Astrocyte (in vitro differentiated cells and primary cell): ENCODE measurements around the gene MTARC2. TPM values are rescaled to one million over a fixed set of nuclear protein-coding genes. Genes with fewer than 3 reads are reported as not detected.

ENCODE experiments used
- DNase-seq: peaks from one replicate; pipeline ENCODE4 v3.0.0-alpha.2; 2010; ENCODE audit warnings: low read depth
- FAIRE-seq: peaks from 2 replicates; lab custom pipeline; 2011; peaks lifted over from hg19 to GRCh38; lab: Jason Lieb, UNC
- H2AFZ ChIP-seq: 2 replicates; pipeline ENCODE4 v1.6.0; 2012; ENCODE audit warnings: low read depth, low read length, inconsistent platforms
- H3K27ac ChIP-seq: 2 replicates; pipeline ENCODE4 v1.5.1; 2011; ENCODE audit warnings: low read depth, low read length, inconsistent platforms
- H3K27me3 ChIP-seq: 2 replicates; pipeline ENCODE4 v1.6.0; 2011; ENCODE audit warnings: low read length, inconsistent platforms; ENCODE audit not compliant: insufficient read depth
- H3K36me3 ChIP-seq: 2 replicates; pipeline ENCODE4 v1.5.1; 2011; ENCODE audit warnings: low read length, inconsistent platforms; ENCODE audit not compliant: insufficient read depth
- H3K4me1 ChIP-seq: 2 replicates; pipeline ENCODE4 v1.5.1; 2011; ENCODE audit warnings: low read length, inconsistent platforms; ENCODE audit not compliant: insufficient read depth
- H3K4me2 ChIP-seq: 2 replicates; pipeline ENCODE4 v1.6.0; 2012; ENCODE audit warnings: low read length, inconsistent platforms
- H3K4me3 ChIP-seq: 2 replicates; pipeline ENCODE4 v1.5.1; 2011; ENCODE audit warnings: low read depth, mild to moderate bottlenecking, low read length, inconsistent platforms; ENCODE audit not compliant: insufficient read depth
- H3K79me2 ChIP-seq: 2 replicates; pipeline ENCODE4 v1.6.0; 2012; ENCODE audit warnings: mild to moderate bottlenecking, low read length, inconsistent platforms; ENCODE audit not compliant: insufficient read depth
- H3K9ac ChIP-seq: 2 replicates; pipeline ENCODE4 v1.6.0; 2012; ENCODE audit warnings: mild to moderate bottlenecking, low read length, inconsistent platforms
- H3K9me3 ChIP-seq: 2 replicates; pipeline ENCODE4 v1.5.1; 2012; ENCODE audit warnings: low read depth, mild to moderate bottlenecking, low read length, inconsistent platforms; ENCODE audit not compliant: insufficient read depth
- H4K20me1 ChIP-seq: 2 replicates; pipeline ENCODE4 v1.6.0; 2012; ENCODE audit warnings: low read length, inconsistent platforms; ENCODE audit not compliant: insufficient read depth
- H3K27ac Mint-ChIP-seq: one replicate; pipeline ENCODE4 v1.8.0; 2021; ENCODE audit warnings: mild to moderate bottlenecking, mixed read lengths; ENCODE audit not compliant: unreplicated experiment
- H3K27me3 Mint-ChIP-seq: one replicate; pipeline ENCODE4 v1.8.0; 2021; ENCODE audit warnings: low read depth, mixed read lengths; ENCODE audit not compliant: unreplicated experiment
- H3K36me3 Mint-ChIP-seq: one replicate; pipeline ENCODE4 v1.8.0; 2021; ENCODE audit warnings: low read depth, mixed read lengths; ENCODE audit not compliant: unreplicated experiment
- H3K4me1 Mint-ChIP-seq: one replicate; pipeline ENCODE4 v1.8.0; 2021; ENCODE audit warnings: low read depth, mixed read lengths; ENCODE audit not compliant: unreplicated experiment
- H3K4me3 Mint-ChIP-seq: one replicate; pipeline ENCODE4 v1.8.0; 2021; ENCODE audit warnings: mild to moderate bottlenecking, moderate library complexity, mixed read lengths; ENCODE audit not compliant: unreplicated experiment
- H3K9me3 Mint-ChIP-seq: one replicate; pipeline ENCODE4 v1.8.0; 2021; ENCODE audit warnings: mild to moderate bottlenecking, mixed read lengths; ENCODE audit not compliant: unreplicated experiment
- CTCF ChIP-seq: IDR thresholded peaks from 2 replicates; pipeline ENCODE4 v1.5.1; 2011; ENCODE audit warnings: low read depth, mild to moderate bottlenecking, inconsistent platforms, low read length, moderate library complexity; ENCODE audit not compliant: insufficient read depth
- EZH2 ChIP-seq: IDR thresholded peaks from 2 replicates; pipeline ENCODE4 v1.6.1; 2012; ENCODE audit warnings: mild to moderate bottlenecking, low read length, inconsistent platforms; ENCODE audit not compliant: insufficient read depth
- total RNA-seq: library from RNA; stranded (reverse); gene quantifications from 2 replicates; pipeline ENCODE4 v1.2.1, GENCODE V29; 2021

MTARC2 gene
- total RNA-seq, 1 donor from 2014 or later, result 3.1 TPM

GRCh38 chr1:220761688-220762427 lies 13.7 kb downstream of the MTARC2 start:
- Mint-ChIP-seq H3K4me3 (no peak overlapping the region), H3K27ac (no peak overlapping the region), H3K36me3 (no peaks in the 10 kb centered on the region), H3K9me3 (no peaks in the 10 kb centered on the region), H3K27me3 (peaks cover 2% of the 10 kb centered on the region), H3K4me1 (no peaks in the 10 kb centered on the region)
- H3K4me2 ChIP-seq, result no peak overlapping the region
- TF ChIP-seq CTCF (no peak), EZH2 (no peak)
- H3K79me2 ChIP-seq, result no peaks in the 10 kb centered on the region
- no peak overlapping the region for H2AFZ ChIP-seq
- FAIRE-seq, result no peak
- no peak for DNase-seq
- no peak overlapping the region for H3K9ac ChIP-seq
- no peak overlapping the region for H3K27ac ChIP-seq
- no peaks in the 10 kb centered on the region for H3K4me1 ChIP-seq
- no peaks in the 10 kb centered on the region for H3K27me3 ChIP-seq
- H3K9me3 ChIP-seq, result no peaks in the 10 kb centered on the region
- no peak overlapping the region for H3K4me3 ChIP-seq
- no peaks in the 10 kb centered on the region for H3K36me3 ChIP-seq
- no peaks in the 10 kb centered on the region for H4K20me1 ChIP-seq

DNA sequence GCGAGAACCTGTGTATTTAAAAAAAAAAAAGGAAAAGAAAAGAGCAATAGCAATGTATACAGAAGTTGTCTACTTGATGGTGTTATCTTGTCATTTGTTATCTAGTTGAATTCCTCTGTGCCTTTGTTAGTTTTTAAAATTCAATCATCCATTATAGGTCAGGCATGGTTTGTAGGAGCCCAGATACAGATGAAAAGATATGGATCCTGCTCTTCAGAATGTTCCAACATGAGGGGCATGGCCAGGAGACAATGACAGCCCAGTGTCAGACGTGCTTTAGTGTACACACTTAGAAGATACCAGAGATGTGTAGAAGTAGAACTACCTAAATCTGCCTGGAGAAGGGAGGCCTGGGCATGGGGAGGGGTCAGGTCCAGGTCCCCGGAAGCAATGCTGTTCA lies 16.6 kb downstream of the MTARC2 start:
- FAIRE-seq (no peak), DNase-seq (no peak)
- Histone ChIP-seq H3K79me2 (no peaks in the 10 kb centered on the region), H3K27me3 (no peaks in the 10 kb centered on the region), H2AFZ (no peak overlapping the region), H4K20me1 (no peaks in the 10 kb centered on the region), H3K4me2 (no peak overlapping the region), H3K4me3 (no peak overlapping the region), H3K27ac (no peak overlapping the region), H3K9me3 (no peaks in the 10 kb centered on the region), H3K4me1 (no peaks in the 10 kb centered on the region), H3K9ac (no peak overlapping the region), H3K36me3 (no peaks in the 10 kb centered on the region)
- Mint-ChIP-seq H3K27ac (no peak overlapping the region), H3K4me1 (no peaks in the 10 kb centered on the region), H3K27me3 (peaks cover 2% of the 10 kb centered on the region), H3K9me3 (no peaks in the 10 kb centered on the region), H3K4me3 (no peak overlapping the region), H3K36me3 (no peaks in the 10 kb centered on the region)
- TF ChIP-seq CTCF, result no peak
- no peak for TF ChIP-seq EZH2
